Femur (tissue), 1 donor: ENCODE results near the gene PCSK5.
A peak's percentile ranks its signal among the peaks of the same experiment; 100 is the strongest.
"Not testable (repeated sequence)": the region's sequence is repeated elsewhere in the genome, so short reads cannot be mapped to it uniquely, and the experiment has no call there.

Experiments
- DNase-seq: peaks from one replicate; pipeline ENCODE4 v3.0.0-alpha.2; 2017

Gene PCSK5

GRCh38 chr9:76271755-76272154, 381.3 kb downstream of the PCSK5 start:
- DNase-seq, result no peak

DNA sequence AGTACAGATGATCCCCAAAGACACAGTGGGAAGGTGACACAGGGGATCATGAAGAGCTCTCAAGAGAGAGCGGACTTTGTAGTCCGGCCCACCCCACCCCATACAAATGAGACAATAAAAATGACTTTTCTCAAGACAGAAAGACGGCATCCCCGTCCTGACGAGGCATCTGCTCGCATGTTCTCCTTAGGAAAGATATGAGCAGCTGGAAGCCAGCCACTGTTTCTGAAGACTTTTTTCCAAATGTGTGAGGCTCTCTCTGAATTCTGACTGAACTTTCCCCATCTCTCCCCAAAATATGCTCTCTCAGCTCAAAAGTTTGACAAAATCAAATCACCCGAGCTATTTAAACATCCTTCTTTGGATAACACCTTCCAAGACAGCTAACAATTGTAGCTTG, 398.6 kb downstream of the PCSK5 start:
- DNase-seq, result no peak

DNA sequence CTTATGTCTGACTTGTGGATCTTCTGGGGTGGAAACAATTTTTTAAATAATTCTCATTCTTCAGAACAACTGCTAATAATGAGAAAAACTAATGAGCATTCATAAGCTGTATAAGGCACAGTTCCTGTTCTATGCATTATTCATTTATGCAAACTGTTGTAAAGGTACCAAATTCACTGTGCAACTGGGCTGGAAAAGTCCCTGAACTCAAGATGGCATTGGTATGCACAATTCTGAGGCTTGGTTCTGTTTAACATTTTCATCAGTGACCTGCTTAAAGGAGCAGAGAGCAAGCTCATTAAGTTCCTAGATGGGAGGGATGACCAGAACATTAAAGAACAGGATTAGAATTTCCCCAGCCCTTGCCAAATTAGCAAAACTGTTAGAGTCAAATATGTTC, 399.2 kb downstream of the PCSK5 start:
- no peak for DNase-seq

DNA sequence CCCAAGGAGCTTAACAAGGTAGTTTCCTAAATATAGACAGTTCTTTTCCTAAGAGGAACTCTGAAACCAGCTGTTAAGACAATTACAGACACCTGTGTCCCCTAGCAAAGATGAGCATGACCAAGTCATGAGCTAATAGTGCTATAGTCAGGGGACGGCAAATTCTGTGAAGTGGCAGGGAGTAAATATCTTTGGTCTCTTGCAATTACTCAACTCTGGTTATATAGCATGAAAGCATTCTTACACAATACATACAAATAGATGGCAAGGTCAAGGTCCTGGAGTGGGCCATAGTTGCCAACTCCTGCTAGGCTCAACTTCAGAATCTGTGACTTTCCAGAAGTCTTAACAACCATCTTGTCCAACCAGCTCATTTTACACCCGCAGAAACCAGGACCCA, 400.1 kb downstream of the PCSK5 start:
- DNase-seq, result no peak

DNA sequence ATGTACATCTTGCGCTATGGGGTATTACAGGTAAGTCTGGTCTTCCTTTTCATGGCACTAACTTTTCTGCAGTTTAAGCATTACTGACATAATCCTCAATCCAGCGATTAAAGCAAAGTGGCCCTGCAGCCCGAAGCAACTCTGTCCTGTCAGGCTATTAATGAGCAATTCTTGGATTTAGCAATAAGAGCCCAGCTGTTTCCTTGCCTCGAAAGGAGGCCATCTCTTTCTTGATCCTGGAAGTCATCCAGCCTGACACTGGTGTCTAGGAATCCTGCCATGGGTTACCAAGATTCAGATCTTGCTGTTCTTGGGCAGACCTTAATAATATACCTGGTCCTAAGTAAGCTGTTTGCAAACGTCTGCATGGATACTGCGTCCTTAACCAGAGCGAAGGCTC, 401.8 kb downstream of the PCSK5 start:
- no peak for DNase-seq

GRCh38 chr9:76292658-76293057, 402.2 kb downstream of the PCSK5 start:
- DNase-seq, result no peak

DNA sequence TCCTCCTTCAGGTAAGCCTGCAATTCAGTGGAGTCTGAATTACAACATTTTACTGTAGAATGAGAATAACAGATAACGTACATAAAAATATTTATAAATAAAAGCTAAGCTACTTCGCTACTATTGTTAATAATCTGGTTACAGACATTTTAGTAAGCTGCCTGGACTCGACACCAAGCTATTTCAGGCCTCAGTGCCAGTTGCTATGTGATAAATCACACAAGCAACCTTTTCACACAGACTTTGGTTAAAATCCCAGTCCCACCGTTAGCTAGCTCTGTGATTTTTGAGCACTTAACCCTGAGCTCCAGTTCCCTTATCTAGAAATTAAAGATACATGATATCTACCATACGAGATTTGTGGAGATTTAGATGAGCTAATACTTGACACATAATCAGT, 403.8 kb downstream of the PCSK5 start:
- no peak for DNase-seq

GRCh38 chr9:76296561-76297310, 406.3 kb downstream of the PCSK5 start:
- no peak for DNase-seq

DNA sequence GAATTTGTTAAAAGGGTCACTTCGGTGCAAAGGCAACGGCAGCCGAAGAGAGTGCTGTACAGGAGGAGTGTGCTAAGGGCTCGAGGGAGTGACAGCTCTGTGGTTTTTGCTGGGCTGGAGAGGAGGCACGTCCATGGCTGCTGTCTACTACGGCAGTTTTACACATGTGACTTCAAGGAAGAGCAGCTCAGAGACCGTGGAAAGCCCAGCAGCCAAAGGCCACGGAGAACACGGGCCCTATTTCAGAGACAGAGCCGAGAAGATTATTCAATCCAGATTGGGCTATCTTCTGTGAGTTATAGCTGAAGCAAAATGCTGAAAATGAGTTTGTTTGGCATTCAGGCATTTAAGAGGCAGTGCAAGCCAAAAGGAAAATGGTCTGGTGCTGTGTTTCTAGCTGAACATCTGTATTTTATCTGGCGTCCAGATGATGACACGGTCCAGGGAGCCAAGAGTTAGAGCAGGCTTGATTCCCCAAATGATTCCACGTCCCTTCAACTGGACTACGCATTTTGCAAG, 407.3 kb downstream of the PCSK5 start:
- peak; percentile 77 for DNase-seq

DNA sequence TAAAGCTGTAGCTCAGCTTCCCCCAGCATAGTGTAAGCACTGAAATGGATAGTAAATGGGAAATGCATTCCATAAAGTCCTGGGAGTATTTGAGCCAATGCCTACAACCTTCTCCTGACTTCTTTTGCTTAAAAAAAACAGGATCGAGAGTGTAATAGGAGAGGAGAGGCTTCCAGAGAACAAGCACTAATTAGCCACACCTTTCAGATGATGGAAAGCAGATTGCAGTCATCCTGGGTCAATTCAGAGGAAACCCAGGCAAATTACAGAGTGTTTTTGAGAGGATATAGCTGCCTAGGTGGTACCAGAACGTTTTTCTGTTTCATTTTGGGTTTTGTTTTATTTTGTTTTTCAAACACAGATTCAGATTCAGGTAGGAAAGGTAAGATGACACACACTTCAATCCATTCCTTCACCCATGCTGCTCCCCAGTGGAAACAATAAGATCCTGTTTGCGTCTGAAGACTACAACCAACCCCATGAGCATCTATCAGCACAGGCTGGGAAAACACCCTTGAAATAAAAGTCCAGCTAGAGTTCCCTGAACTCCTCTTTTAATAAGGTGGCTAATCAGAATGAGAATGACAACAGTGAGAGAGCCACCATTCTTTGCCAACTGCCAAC, 408.2 kb downstream of the PCSK5 start:
- no peak for DNase-seq

DNA sequence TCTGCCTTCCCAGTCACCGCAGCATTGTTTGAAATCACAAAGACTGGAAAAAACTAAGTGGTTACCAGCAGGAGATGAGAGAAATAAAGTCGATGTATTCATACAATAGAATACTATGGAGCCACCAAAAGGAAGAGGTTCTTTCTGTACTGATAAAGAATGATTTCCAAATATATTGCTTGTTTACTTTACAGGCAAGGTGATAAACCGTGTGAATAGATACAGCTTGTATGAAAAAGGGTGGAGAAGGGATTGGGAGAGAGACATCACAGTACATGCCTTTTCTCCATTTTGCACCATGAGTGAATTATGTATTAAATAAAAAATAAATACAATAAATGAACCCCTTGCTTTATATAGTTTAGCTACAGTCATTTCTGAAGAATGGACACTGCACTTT, 412.1 kb downstream of the PCSK5 start:
- DNase-seq, result no peak

- no peak for DNase-seq
Observed at GRCh38 chr9:76302947-76303550, 412.6 kb downstream of the PCSK5 start.

DNA sequence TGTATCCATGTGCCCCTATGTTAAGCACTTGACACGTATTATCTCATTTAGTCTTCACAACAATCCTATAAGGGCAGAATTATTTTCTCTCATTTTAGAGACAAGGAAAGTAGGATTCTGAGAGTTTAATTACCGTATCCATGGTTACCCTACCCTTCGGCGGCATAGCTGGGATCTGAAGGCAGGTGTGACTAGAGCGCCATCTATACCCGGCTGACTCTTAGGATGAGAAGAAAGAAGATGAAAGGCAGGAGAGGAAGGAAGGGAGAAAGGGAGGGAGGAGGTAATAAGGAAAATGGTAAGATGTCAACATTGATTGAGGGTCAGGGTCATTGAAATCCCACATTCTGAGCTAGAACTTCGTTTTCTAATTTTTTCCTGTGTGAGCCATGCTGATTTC, 416.6 kb downstream of the PCSK5 start:
- not testable (repeated sequence) for DNase-seq

DNA sequence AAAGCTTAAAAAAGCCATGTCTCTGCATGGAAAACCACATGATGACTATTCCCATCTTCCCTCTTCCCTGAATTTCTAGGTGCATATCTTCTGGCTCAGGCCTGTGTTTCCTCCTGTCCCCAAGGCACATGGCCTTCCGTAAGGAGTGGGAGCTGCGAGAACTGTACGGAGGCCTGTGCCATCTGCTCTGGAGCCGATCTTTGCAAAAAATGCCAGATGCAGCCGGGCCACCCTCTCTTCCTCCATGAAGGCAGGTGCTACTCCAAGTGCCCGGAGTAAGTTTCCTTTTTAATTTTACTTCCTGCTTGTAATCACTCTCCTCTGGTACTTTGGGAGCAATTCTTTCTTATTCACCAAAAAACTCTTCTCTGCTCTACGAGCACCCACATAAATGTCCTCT, 420.1 kb downstream of the PCSK5 start:
- DNase-seq, result no peak

DNA sequence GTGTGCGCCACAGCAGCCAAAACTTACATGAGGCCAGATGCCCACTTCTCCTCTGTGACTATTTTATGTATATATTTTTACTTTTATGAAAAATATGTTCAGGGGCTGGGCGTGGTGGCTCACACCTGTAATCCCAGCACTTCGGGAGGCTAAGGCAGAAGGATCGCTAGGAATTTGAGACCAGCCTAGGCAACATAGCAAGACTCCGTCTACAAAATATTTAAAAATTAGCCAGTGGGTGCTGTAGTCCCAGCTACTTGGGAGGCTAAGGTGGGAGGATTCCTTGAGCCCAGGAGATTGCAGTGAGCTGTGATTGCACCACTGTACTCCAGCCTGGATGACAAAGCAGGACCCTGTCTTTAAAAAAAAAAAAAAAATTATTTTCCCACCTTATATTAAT, 420.5 kb downstream of the PCSK5 start:
- no peak for DNase-seq

DNA sequence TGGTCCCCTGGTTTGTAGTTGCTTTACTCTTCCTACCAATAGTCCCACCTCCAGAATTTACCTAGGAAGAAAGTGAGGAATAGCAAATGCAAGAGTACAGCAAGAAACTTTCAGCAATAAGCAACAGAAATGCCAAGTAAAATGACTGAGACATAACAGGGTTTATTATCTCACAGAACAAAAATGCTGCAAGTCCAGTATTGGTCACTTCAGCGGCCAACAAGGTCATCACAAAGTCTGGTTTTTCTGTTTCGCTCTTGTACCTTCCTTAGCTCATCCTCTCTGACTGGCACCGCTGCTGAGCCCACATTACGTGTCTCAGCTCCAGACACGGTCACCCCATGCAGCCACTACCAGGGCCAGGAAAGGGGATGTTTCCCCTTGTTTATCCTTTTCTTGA, 421.1 kb downstream of the PCSK5 start:
- no peak for DNase-seq

DNA sequence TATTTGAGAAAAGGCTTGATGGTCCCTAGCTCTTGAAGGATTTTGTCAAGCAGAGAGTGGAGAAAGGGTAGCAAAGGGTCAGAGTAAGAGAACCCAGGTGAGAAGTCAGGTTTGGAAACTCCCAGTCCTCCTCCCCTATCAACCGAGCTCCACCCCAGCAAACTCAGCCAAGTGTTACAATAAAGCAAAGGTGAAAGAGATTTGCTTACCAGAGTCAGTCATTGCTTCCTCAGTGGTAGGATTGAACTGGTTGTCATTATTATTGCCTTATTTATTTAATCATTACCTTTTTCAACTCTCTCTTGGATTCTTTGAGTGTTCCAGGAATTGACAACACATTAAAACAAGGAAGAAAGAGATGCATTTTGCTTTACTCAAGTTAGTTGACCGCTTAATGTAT, 423.3 kb downstream of the PCSK5 start:
- no peak for DNase-seq

DNA sequence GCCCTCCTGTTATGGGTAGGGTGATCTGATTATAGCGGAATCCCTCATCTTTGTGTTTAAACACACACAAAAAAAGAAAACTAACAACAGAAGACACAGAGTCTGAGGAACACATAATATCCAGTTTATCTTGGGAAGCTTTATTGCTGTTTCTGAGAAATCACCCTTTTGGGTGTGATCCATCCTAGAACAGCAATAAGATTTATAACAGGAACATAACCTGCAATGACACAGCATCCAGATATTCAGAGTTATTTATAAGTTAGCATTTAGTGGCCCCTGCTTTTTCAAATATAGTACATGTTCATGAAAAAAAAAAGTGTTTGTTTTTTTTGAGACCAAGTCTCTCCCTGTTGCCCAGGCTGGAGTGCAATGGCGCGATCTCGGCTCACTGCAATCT, 423.8 kb downstream of the PCSK5 start:
- no peak for DNase-seq

- DNase-seq, result no peak
Observed at GRCh38 chr9:76316069-76316468, 425.6 kb downstream of the PCSK5 start.

- DNase-seq, result not testable (repeated sequence)
Observed at GRCh38 chr9:76319466-76319865, 429.0 kb downstream of the PCSK5 start.

- no peak for DNase-seq
Observed at GRCh38 chr9:76321195-76321828, 430.8 kb downstream of the PCSK5 start.

DNA sequence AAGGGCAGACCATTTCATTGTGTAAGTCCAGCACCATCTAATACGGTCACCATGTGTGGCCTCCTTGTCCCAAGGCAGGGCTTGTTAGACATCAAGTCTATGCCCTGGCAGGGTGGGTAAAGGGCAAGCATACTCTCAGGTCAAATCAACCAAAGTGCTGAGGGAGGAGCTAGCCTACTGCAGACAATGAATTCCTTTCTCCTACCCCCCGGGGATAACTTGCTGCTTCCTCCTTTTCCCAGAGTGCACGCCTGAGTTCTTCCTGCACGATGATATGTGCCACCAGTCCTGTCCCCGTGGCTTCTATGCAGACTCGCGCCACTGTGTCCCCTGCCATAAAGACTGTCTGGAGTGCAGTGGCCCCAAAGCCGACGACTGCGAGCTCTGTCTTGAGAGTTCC, 432.3 kb downstream of the PCSK5 start:
- DNase-seq, result no peak

DNA sequence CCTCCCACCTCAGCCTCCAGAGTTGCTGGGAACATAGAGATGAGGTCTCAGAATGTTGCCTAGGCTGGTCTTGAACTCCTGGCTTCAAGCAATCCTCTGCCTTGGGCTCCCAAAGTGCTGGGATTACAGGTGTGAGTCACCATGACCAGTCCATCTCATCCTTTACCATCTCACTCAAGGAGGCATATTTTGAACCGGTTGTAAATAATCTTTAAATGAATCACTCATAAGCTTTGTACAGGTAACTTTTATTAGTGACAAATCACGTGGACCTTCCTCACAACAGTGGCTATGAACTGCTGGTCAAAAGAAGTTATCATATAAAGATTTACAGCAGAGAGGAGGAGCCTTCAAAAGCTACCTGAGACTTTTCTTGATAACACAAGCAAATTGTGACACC, 433.0 kb downstream of the PCSK5 start:
- DNase-seq, result no peak

GRCh38 chr9:76324030-76324429, 433.6 kb downstream of the PCSK5 start:
- not testable (repeated sequence) for DNase-seq
